GM21737 (cell line): ENCODE results near the gene IBTK.
A peak's percentile ranks its signal among the peaks of the same experiment; 100 is the strongest.
"Not testable (repeated sequence)": the region's sequence is repeated elsewhere in the genome, so short reads cannot be mapped to it uniquely, and the experiment has no call there.

Experiments used
- ATAC-seq: cut with Tn5 transposase; IDR thresholded peaks from one replicate; pipeline ENCODE4 v1.9.1; 2021; ENCODE audit warnings: mild to moderate bottlenecking, moderate library complexity; ENCODE audit not compliant: unreplicated experiment

IBTK gene

DNA sequence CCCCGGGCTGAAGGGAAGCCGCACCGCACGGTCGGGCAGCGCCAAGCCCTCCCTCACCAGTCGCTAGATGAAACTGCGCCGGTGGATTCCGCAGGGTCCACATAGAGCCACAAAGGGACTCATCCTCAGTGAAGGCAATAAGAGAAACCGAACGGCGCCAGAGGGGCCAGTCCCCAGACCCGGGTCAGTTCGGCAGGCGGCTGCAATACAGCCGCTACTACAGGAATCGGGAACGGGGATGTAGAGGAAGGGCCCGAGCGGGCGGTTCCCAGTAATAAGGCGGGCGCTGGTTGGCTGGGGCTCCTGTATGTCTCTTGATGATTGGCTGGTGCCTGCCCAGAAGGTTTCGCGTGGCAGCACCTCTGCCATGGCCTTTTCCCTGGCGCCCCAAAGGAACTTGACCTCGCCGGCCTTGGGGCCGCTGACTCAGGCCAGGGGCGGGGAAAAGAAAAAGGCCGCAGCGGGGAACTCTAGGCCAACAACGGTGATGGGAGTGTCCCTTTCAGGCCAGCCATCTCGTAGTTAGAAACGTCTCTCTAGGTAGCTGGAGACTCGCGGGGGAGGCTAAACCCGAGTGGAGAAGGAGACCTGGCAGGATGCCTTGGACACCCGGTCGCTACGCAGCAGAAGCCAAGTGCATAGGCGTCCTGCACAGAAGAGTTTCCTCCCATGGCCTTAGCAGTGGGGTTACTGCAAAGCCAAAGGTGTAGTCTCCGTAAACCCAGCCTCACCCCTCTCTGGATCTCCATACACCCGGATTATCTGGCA lies at the start of gene IBTK:
TSS of gene IBTK (minus strand) at position 240 of the 768 bp plus-strand sequence. CDS start 7,258 bp downstream, outside the sequence.
- ATAC-seq, result peak; percentile 84

- no peak for ATAC-seq
Observed at GRCh38 chr6:82283771-82284410, 36.3 kb upstream of the IBTK start.

DNA sequence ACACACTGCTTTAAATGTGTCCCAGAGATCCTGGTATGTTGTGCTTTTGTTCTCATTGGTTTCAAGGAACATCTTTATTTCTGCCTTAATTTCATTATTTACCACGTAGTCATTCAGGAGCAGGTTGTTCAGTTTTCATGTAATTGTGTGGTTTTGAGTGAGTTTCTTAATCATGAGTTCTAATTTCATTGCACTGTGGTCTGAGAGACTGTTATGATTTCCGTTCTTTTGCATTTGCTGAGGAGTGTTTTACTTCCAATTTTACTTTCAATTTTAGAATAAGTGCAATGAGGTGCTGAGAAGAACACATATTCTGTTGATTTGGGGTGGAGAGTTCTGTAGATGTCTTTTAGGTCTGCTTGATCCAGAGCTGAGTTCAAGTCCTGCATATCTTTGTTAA lies 34.0 kb upstream of the IBTK start:
- not testable (repeated sequence) for ATAC-seq

GRCh38 chr6:82277686-82278085 lies 30.1 kb upstream of the IBTK start:
- ATAC-seq, result no peak

DNA sequence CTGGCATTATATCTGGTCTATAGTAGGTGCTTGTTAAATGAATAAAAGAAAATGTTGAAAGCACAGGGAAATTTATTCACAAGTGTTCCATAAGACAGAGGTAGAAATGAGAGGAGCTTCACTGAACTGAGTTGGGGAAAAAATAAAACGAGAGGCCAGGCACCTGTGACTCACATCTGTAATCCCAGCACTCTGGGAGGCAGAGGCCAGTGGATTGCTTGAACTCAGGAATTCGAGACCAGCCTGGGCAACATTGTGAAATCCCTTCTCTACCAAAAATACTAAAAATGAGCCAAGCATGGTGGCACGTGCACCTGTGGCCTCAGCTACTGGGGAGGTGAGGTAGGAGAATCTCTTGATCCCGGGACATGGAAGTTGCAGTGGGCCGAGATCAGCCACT lies 28.1 kb upstream of the IBTK start:
- ATAC-seq, result no peak

DNA sequence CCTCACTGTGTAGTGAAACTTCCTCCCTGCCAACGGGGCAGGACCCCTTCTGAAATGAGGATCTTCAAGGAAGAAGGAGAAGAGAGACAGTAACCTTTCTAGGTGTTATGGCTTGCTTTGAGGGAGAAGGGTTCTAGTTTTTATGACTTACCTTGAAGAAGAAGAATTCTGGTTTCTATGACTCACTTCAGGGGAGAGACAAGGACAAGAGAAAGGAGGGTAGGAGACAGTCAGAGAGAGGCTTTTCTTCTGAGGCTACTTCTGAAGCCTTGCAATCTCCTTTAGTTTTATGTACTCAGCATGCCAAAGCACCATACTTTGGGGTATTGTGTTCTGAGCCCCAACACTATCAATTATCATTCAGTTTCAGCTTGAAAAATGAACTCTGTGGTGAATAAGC lies 25.8 kb upstream of the IBTK start:
- no peak for ATAC-seq

- peak; percentile 64 for ATAC-seq
Observed at GRCh38 chr6:82270881-82271635, 23.5 kb upstream of the IBTK start.

DNA sequence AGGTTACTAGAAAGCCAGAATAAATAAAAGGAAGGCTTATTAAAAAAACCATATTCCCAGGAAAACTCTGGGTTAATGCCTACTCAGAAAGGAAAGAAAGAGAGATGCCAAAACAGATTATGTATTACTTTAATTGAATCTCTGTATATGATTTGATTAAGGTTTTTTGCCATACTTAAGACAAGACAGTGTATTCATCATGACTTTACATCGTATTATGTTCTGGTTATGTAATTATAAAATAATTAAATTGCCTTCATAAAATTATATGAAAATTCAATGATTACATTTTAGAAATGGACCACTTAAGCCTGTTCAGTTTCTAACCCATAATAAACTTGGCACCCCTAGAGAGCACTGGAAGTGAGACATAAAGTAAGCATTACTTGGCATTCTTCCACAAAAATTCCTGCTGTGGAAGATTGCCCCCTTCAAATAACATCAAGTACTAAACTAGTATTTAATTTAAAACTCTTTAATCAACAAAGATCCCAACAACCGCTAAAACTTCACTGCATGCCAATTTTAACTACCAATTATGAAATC lies 20.8 kb upstream of the IBTK start:
- ATAC-seq, result no peak

- no peak for ATAC-seq
Observed at GRCh38 chr6:82264824-82265223, 17.3 kb upstream of the IBTK start.

GRCh38 chr6:82264321-82264720 lies 16.8 kb upstream of the IBTK start:
- no peak for ATAC-seq

DNA sequence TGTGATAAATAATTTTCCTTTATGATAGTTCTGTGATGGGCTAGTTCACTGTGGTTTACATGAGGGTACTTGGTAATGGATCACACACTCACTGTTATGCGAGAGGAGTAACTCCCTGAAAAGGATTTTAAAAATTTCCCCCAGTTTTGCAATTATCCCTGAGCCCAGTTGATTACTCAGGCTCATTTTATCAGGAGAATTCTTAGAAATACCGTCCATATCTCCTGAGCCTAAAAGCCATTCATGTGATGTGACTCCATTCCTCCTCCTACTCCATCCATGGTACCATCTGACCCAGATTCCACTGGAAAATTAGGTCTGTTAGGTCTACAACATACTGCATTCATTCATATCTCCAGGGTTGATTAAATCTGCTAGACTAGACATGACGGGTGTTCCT lies 16.4 kb upstream of the IBTK start:
- no peak for ATAC-seq

- no peak for ATAC-seq
Observed at GRCh38 chr6:82260997-82261732, 13.6 kb upstream of the IBTK start.

GRCh38 chr6:82259389-82259788 lies 11.8 kb upstream of the IBTK start:
- no peak for ATAC-seq

- ATAC-seq, result no peak
Observed at GRCh38 chr6:82257088-82257774, 9.7 kb upstream of the IBTK start.

- not testable (repeated sequence) for ATAC-seq
Observed at GRCh38 chr6:82254722-82255121, 7.2 kb upstream of the IBTK start.

DNA sequence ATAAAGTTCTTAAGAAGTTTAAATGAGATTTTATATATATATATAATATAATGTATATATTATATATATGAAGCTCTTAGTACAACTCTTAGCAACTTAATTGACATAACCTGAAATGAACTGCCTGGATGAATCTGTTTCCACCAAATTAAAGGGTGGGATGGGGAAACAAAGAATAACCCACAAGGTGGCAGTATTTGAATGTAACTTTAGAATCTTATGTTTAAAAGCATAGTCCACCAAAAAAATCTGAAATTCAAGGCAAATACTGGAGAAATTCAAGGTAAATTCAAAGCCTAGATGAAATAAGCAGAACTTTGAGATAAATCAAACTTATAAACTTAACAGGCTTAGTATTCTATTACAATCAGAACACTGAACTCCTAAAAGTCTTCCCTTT lies 4.4 kb upstream of the IBTK start:
- ATAC-seq, result no peak

- ATAC-seq, result no peak
Observed at GRCh38 chr6:82249381-82250253, 2.1 kb upstream of the IBTK start.

GRCh38 chr6:82248273-82248735 lies 760 bp upstream of the IBTK start:
- ATAC-seq, result peak; percentile 45
